ENCODE measurements around the gene ADSS2.
"Not testable (repeated sequence)": the region's sequence is repeated elsewhere in the genome, so short reads cannot be mapped to it uniquely, and the experiment has no call there.

Gene ADSS2

DNA sequence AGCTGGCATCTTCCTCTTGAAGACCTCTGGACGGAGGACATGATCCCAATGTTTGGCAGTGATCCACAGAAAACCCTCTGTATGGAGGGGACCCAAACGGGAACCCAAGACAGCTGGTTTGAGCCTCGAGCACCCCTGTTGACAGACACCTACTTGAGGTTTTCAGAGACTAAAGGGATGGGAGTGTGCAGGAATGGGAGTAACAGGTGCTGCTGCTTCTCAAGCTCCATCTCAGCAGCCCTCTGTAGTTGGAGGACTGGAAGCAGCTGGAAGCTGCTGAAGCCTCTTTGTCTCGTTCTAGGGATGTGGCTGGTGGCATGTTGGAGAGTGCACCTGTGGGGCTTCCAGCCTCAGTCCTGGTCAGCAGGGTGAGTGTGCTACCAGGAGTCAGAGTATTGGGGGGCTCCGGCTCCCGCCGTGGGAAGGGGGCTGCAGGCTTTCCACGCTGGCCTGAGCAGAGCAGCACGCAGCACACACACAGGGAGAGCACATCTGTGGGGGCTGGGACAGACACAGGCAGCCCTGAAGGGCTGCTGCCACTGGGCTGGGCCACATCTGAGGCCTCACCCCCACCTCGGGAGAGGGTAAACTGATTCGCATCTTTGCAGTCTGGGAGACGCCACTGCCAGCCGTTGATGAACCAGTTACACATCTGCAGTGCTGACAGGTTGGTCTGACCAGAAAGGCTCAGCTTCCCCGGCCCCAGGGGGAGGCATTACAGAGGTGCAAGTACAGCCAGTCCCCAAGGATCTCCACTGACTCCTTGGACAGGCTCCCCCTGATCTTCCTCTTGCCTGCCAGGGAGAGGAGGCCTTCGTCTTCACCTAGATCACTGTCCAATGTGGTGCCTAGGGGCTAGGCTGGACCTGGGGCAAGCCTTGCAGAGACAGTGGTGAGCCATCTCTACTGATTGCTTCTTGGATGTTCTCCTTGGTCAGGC lies 56.6 kb downstream of the ADSS2 start:
- no peak for DNase-seq

DNA sequence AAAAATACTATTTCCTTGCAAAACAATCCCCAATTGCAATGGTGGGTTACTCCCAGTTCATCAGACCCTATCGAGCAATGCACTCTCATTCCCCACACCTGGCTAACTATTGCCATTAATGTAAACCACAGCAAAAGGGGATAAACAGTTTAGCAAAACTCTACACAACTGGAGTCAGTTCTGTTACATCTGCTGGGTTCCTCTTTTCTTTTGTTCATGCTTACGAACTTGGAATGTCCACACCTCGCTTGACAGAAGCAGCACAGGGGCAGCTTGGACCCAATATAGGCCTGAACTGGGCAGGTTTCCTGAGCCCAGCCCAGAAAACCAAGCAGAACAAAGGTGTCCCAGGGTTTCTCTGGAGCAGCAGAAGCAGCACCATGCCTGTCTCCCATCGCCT lies 57.4 kb downstream of the ADSS2 start:
- DNase-seq = no peak

GRCh38 chr1:244393604-244394176 lies 58.0 kb downstream of the ADSS2 start:
- no peak for DNase-seq

- DNase-seq = no peak
These were observed 59.9 kb downstream of the ADSS2 start for GRCh38 chr1:244391761-244392160.

- no peak for DNase-seq
These were observed 62.7 kb downstream of the ADSS2 start for GRCh38 chr1:244388961-244389360.

- no peak for DNase-seq
These were observed 64.3 kb downstream of the ADSS2 start for GRCh38 chr1:244387415-244387814.

- no peak for DNase-seq
These were observed 65.1 kb downstream of the ADSS2 start for GRCh38 chr1:244386595-244386994.

GRCh38 chr1:244384066-244384465 lies 67.6 kb downstream of the ADSS2 start:
- no peak for DNase-seq

GRCh38 chr1:244383278-244383884 lies 68.3 kb downstream of the ADSS2 start:
- DNase-seq = no peak

- no peak for DNase-seq
These were observed 69.7 kb downstream of the ADSS2 start for GRCh38 chr1:244381878-244382565.

- no peak for DNase-seq
These were observed 75.6 kb downstream of the ADSS2 start for GRCh38 chr1:244376126-244376525.

DNA sequence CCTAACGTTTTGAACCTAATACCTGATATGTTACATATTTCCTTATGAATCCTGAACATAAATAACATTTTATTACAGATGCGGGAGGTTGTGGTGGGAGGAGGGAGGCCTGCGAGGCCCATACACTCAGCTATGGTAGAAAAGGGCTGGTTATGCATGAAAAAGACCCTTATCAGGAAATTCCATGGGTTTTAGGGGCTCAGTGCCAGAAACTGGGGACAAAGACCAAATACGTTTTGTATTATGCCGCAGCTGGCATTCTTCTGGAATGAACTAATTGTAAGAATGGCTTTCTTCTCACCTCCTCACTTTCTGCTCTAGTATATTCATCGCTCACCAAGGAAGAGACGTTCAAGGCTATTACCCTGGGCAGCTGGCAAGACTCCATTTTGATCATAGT lies 76.7 kb downstream of the ADSS2 start:
- DNase-seq = no peak

GRCh38 chr1:244374484-244374883 lies 77.2 kb downstream of the ADSS2 start:
- not testable (repeated sequence) for DNase-seq

- no peak for DNase-seq
These were observed 80.2 kb downstream of the ADSS2 start for GRCh38 chr1:244371242-244372141.

GRCh38 chr1:244370060-244370637 lies 81.6 kb downstream of the ADSS2 start:
- no peak for DNase-seq

DNA sequence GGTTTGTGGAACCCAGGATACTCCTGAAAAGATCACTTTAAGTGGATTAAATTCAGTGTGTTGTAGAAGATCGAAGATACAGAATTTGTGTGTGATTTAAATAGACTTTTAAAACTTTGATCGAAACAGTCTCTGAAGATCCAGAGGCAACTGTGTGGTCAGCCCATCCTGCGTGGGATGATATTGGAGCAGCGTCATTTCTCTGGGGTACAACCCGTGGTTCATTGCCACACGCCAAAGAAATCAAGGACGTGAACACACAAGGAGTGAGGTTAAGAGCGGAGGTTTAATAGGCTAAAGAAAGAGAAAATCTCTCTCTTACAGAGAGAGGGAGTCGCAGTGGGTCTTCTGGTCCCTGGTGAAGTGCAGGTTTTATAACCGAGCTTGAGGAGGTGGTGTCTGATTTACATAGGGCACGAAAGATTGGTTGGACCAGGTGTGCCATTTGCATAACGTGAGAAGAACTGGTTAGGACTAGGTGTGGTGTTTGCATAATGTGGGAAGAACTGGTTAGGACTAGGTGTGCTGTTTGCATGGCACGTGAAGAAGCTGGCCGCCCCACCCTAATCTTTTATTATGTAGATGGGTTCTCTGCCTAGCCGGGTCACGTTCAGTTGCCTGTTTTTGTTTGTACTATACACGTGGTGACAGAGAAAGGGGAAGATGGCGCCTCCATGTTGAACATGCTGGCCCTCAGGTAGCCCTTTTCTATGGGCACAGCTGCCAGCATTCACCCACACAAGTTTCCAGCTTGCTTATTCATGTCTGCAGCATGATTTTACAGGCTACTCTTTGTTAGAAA lies 82.3 kb downstream of the ADSS2 start:
- no peak for DNase-seq

DNA sequence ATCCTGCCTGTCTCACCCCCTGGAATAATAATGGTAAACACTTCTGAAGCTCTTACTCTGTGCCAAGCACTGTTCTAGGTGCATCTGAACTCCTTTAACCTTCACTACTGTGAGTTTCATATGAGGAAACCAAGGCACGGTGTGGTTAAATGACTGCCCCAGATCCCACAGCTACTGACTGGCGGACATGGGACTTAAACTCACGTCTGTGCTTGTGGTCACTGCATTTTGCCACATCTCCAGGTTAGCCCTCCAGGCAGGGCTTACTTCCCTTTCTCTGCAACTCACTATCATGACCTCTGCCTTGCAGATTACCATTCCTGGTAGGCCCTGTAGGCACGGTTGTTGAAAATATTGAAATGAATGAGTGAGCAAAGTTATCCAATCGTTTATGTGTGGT lies 83.4 kb downstream of the ADSS2 start:
- DNase-seq = no peak

- no peak for DNase-seq
These were observed 84.2 kb downstream of the ADSS2 start for GRCh38 chr1:244367399-244368114.

- DNase-seq = no peak
These were observed 85.9 kb downstream of the ADSS2 start for GRCh38 chr1:244365809-244366208.

DNA sequence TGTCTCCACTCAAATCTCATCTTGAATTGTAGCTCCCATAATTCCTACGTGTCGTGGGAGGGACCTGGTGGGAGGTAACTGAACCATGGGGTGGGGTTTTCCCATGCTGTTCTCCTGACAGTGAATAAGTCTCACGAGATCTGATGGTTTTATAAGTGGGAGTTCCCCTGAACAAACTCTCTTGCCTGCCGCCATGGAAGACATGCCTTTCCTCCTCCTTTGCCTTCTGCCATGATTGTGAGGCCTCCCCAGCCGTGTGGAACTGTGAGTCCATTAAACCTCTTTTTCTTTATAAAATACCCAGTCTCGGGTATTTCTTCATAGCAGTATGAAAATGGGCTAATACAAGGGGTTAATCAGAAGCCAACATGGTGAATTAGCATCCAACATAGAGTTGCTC lies 86.4 kb downstream of the ADSS2 start:
- not testable (repeated sequence) for DNase-seq
